Measurements from ENCODE around the gene GALNT2.

GALNT2 gene

GRCh38 chr1:230103306-230104173, 36.5 kb downstream of the GALNT2 start:
- no peak overlapping the region for H3K4me3 ChIP-seq (ENCODE audit: low read depth, low read length)
- TF ChIP-seq CTCF (IDR thresholded peaks at IDR 0.05; ENCODE audit: borderline replicate concordance, insufficient read depth, low read depth, low read length): no peak

GRCh38 chr1:230104395-230105244, 37.6 kb downstream of the GALNT2 start:
- no peak for TF ChIP-seq CTCF (IDR thresholded peaks at IDR 0.05; ENCODE audit: borderline replicate concordance, insufficient read depth, low read depth, low read length)
- H3K4me3 ChIP-seq (ENCODE audit: low read depth, low read length): no peak overlapping the region

GRCh38 chr1:230105245-230105753, 38.3 kb downstream of the GALNT2 start:
- H3K4me3 ChIP-seq (ENCODE audit: low read depth, low read length): no peak overlapping the region
- no peak for TF ChIP-seq CTCF (IDR thresholded peaks at IDR 0.05; ENCODE audit: borderline replicate concordance, insufficient read depth, low read depth, low read length)

- H3K4me3 ChIP-seq (ENCODE audit: low read depth, low read length): no peak overlapping the region
- TF ChIP-seq CTCF (IDR thresholded peaks at IDR 0.05; ENCODE audit: borderline replicate concordance, insufficient read depth, low read depth, low read length): no peak
Measured at GRCh38 chr1:230105754-230106625, 39.0 kb downstream of the GALNT2 start.

GRCh38 chr1:230107941-230108340, 40.9 kb downstream of the GALNT2 start:
- H3K4me3 ChIP-seq (ENCODE audit: low read depth, low read length): no peak overlapping the region
- TF ChIP-seq CTCF (IDR thresholded peaks at IDR 0.05; ENCODE audit: borderline replicate concordance, insufficient read depth, low read depth, low read length): no peak

GRCh38 chr1:230108580-230108979, 41.5 kb downstream of the GALNT2 start:
- TF ChIP-seq CTCF (IDR thresholded peaks at IDR 0.05; ENCODE audit: borderline replicate concordance, insufficient read depth, low read depth, low read length): no peak
- H3K4me3 ChIP-seq (ENCODE audit: low read depth, low read length): no peak overlapping the region

All from GM12875 (cell line).